Osteoblast (primary cell): ENCODE measurements around the gene SH3D19. TPM values are rescaled to one million over a fixed set of nuclear protein-coding genes. Genes with fewer than 3 reads are reported as not detected.

Experiments
- DNase-seq: peaks from one replicate; pipeline ENCODE4 v3.0.0; 2011; ENCODE audit warnings: low spot score, mixed read lengths; ENCODE audit not compliant: insufficient read length; ENCODE audit errors: missing footprints
- H2AFZ ChIP-seq: 2 replicates; pipeline ENCODE4 v1.6.0; 2011; ENCODE audit warnings: mild to moderate bottlenecking, low read length
- H3K27ac ChIP-seq: 2 replicates; pipeline ENCODE4 v1.5.1; 2011; ENCODE audit warnings: mild to moderate bottlenecking, low read depth, low read length, moderate library complexity
- H3K27me3 ChIP-seq: 2 replicates; pipeline ENCODE4 v1.6.0; 2012; ENCODE audit warnings: mild to moderate bottlenecking, control low read depth, inconsistent platforms, low read length, moderate library complexity; ENCODE audit not compliant: insufficient read depth
- H3K36me3 ChIP-seq: 2 replicates; pipeline ENCODE4 v1.5.1; 2011; ENCODE audit warnings: mild to moderate bottlenecking, low read length, control low read depth, moderate library complexity; ENCODE audit not compliant: insufficient read depth
- H3K4me1 ChIP-seq: 2 replicates; pipeline ENCODE4 v1.5.1; 2011; ENCODE audit warnings: mild to moderate bottlenecking, low read length, control low read depth, moderate library complexity; ENCODE audit not compliant: insufficient read depth
- H3K4me2 ChIP-seq: 2 replicates; pipeline ENCODE4 v1.6.0; 2011; ENCODE audit warnings: mild to moderate bottlenecking, low read length; ENCODE audit not compliant: insufficient read depth
- H3K4me3 ChIP-seq: fragments of 200-600 bp; sonication (generic); 3 replicates; pipeline ENCODE4 v1.5.1; 2012; ENCODE audit warnings: mild to moderate bottlenecking, low read length, inconsistent platforms; ENCODE audit not compliant: insufficient read depth
- H3K79me2 ChIP-seq: 2 replicates; pipeline ENCODE4 v1.6.0; 2012; ENCODE audit warnings: mild to moderate bottlenecking, low read length, control low read depth, inconsistent platforms; ENCODE audit not compliant: insufficient read depth
- H3K9me3 ChIP-seq: 2 replicates; pipeline ENCODE4 v1.5.1; 2011; ENCODE audit warnings: low read depth, low read length, control low read depth
- H4K20me1 ChIP-seq: 2 replicates; pipeline ENCODE4 v1.6.0; 2012; ENCODE audit warnings: mild to moderate bottlenecking, low read length, control low read depth; ENCODE audit not compliant: insufficient read depth
- CTCF ChIP-seq: IDR thresholded peaks from 2 replicates; pipeline ENCODE4 v1.5.1; 2011; ENCODE audit warnings: mild to moderate bottlenecking, low read depth, low read length, moderate library complexity; ENCODE audit errors: extremely low read depth
- total RNA-seq: library from RNA; depleted of rRNA; stranded (reverse); fragments of >200 nt; gene quantifications from 2 replicates; pipeline ENCODE4 v1.2.3, GENCODE V29; 2012

Gene SH3D19
- total RNA-seq, 1 donor, result 74.9 TPM

GRCh38 chr4:151251603-151252304 lies 73.7 kb downstream of the SH3D19 start:
- Histone ChIP-seq H3K4me2 (no peak overlapping the region), H3K9me3 (no peaks in the 10 kb centered on the region)
- no peak for DNase-seq

GRCh38 chr4:151250706-151251105 lies 74.7 kb downstream of the SH3D19 start:
- no peak overlapping the region for H2AFZ ChIP-seq

More at GRCh38 chr4:151251603-151252304, 73.7 kb downstream of the SH3D19 start:
- no peaks in the 10 kb centered on the region for H3K27me3 ChIP-seq
- no peaks in the 10 kb centered on the region for H4K20me1 ChIP-seq
- no peak overlapping the region for H3K27ac ChIP-seq
- H3K36me3 ChIP-seq, result no peaks in the 10 kb centered on the region
- no peaks in the 10 kb centered on the region for H3K79me2 ChIP-seq
- no peak overlapping the region for H2AFZ ChIP-seq
- TF ChIP-seq CTCF, result no peak
- no peaks in the 10 kb centered on the region for H3K4me1 ChIP-seq
- H3K4me3 ChIP-seq, result no peak overlapping the region

GRCh38 chr4:151248519-151248918 lies 76.9 kb downstream of the SH3D19 start:
- no peak overlapping the region for H3K27ac ChIP-seq
- H3K36me3 ChIP-seq, result no peaks in the 10 kb centered on the region
- no peaks in the 10 kb centered on the region for H3K79me2 ChIP-seq
- no peak overlapping the region for H3K4me3 ChIP-seq
- no peaks in the 10 kb centered on the region for H3K4me1 ChIP-seq
- no peaks in the 10 kb centered on the region for H4K20me1 ChIP-seq
- no peak overlapping the region for H2AFZ ChIP-seq
- no peak for DNase-seq
- H3K4me2 ChIP-seq, result no peak overlapping the region
- H3K27me3 ChIP-seq, result no peaks in the 10 kb centered on the region
- H3K9me3 ChIP-seq, result no peaks in the 10 kb centered on the region
- TF ChIP-seq CTCF, result no peak

More at GRCh38 chr4:151250706-151251105, 74.7 kb downstream of the SH3D19 start:
- Histone ChIP-seq H4K20me1 (no peaks in the 10 kb centered on the region), H3K9me3 (no peaks in the 10 kb centered on the region), H3K27me3 (no peaks in the 10 kb centered on the region), H3K79me2 (no peaks in the 10 kb centered on the region), H3K36me3 (no peaks in the 10 kb centered on the region), H3K4me2 (no peak overlapping the region), H3K4me1 (no peaks in the 10 kb centered on the region), H3K4me3 (no peak overlapping the region), H3K27ac (no peak overlapping the region)
- no peak for DNase-seq
- no peak for TF ChIP-seq CTCF

GRCh38 chr4:151247395-151247794 lies 78.0 kb downstream of the SH3D19 start:
- Histone ChIP-seq H3K79me2 (no peaks in the 10 kb centered on the region), H3K27me3 (no peaks in the 10 kb centered on the region), H2AFZ (no peak overlapping the region), H3K4me2 (no peak overlapping the region), H3K27ac (no peak overlapping the region), H3K4me1 (no peaks in the 10 kb centered on the region), H3K4me3 (no peak overlapping the region), H4K20me1 (no peaks in the 10 kb centered on the region), H3K36me3 (no peaks in the 10 kb centered on the region), H3K9me3 (no peaks in the 10 kb centered on the region)
- no peak for DNase-seq
- TF ChIP-seq CTCF, result no peak
